ENCODE results near the gene HDAC2. TPM values are rescaled to one million over a fixed set of nuclear protein-coding genes. Genes with fewer than 3 reads are reported as not detected.

Gene HDAC2
- total RNA-seq, 2 donors from 2014 or later: 275 to 335 TPM

DNA sequence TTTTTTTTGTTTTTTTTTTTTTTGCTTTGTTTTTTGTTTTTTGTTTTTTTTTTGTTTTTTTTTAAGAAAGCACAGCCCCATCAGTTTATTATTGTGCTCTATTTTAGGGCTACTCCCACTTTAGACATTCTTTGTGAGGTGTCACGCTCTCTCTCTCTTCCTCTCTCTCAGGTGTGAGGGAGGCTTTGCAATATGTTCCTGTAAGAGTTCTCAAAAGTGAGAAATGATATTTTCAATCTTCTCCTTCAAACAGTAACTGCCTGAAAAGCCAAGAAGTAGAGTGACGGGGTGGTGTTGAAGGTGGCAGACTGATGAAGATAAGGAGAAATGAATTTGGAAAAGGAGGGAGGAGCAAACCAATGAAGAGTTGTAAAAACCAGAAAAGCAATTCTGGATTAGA lies 28.3 kb upstream of the HDAC2 start:
- peaks cover 9% of the 10 kb centered on the region for H3K9me3 Mint-ChIP-seq
- peaks cover 9% of the 10 kb centered on the region for H3K36me3 Mint-ChIP-seq (ENCODE audit: low read depth)
- 85% methylated on average over 2 of the region's 2 CpGs; no CpG with 5 or more reads in 1 of the 2 experiments for WGBS, 2 experiments (ENCODE audit: insufficient coverage in 1 of 2, insufficient read length in 1 of 2)
- no peak overlapping the region for H3K4me3 Mint-ChIP-seq
- H3K36me3 ChIP-seq (ENCODE audit: control insufficient read depth, insufficient read depth, low read length): no peaks in the 10 kb centered on the region
- TF ChIP-seq, protein P1, sequence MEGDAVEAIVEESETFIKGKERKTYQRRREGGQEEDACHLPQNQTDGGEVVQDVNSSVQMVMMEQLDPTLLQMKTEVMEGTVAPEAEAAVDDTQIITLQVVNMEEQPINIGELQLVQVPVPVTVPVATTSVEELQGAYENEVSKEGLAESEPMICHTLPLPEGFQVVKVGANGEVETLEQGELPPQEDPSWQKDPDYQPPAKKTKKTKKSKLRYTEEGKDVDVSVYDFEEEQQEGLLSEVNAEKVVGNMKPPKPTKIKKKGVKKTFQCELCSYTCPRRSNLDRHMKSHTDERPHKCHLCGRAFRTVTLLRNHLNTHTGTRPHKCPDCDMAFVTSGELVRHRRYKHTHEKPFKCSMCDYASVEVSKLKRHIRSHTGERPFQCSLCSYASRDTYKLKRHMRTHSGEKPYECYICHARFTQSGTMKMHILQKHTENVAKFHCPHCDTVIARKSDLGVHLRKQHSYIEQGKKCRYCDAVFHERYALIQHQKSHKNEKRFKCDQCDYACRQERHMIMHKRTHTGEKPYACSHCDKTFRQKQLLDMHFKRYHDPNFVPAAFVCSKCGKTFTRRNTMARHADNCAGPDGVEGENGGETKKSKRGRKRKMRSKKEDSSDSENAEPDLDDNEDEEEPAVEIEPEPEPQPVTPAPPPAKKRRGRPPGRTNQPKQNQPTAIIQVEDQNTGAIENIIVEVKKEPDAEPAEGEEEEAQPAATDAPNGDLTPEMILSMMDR (conservative IDR thresholded peaks at IDR 0.05): no peak
- H3K4me3 ChIP-seq (ENCODE audit: low read length): no peak overlapping the region
- peaks cover 10% of the 10 kb centered on the region for H3K4me1 Mint-ChIP-seq
- H3K27ac Mint-ChIP-seq: no peak overlapping the region
- H3K9me3 ChIP-seq (ENCODE audit: control insufficient read depth, low read length): peaks cover 16% of the 10 kb centered on the region
- no peaks in the 10 kb centered on the region for H3K27me3 ChIP-seq (ENCODE audit: control insufficient read depth, insufficient read depth, low read length, poor library complexity, severe bottlenecking)
- DNase-seq: no peak
- H3K27ac ChIP-seq (ENCODE audit: low read depth, low read length): no peak overlapping the region
- H3K27me3 Mint-ChIP-seq (ENCODE audit: insufficient read depth): no peaks in the 10 kb centered on the region
- no peak overlapping the region for H3K9ac ChIP-seq (ENCODE audit: extremely low read depth, low read length, poor library complexity, severe bottlenecking)
- H3K4me1 ChIP-seq (ENCODE audit: control insufficient read depth, insufficient read depth, low read length): no peaks in the 10 kb centered on the region

DNA sequence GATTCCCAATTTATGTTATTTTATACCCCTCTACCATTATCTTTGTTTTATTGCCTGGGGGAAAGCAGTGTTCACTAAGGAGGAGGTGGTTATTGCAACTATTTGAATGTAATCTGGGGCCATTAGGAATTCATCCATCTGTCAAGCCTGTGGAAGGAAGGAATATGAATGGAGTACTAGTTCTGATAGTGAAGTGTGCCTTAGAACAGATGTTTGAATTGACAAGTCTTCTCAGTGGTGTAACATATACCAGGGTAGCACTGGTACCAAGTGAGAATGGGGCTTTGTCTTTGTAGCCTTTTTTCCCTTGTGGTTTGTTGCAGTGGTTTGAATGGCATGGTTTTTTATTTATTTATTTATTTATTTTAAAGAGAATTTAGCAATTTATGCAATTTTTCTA lies 27.9 kb upstream of the HDAC2 start:
- no peaks in the 10 kb centered on the region for H3K27me3 Mint-ChIP-seq (ENCODE audit: insufficient read depth)

DNA sequence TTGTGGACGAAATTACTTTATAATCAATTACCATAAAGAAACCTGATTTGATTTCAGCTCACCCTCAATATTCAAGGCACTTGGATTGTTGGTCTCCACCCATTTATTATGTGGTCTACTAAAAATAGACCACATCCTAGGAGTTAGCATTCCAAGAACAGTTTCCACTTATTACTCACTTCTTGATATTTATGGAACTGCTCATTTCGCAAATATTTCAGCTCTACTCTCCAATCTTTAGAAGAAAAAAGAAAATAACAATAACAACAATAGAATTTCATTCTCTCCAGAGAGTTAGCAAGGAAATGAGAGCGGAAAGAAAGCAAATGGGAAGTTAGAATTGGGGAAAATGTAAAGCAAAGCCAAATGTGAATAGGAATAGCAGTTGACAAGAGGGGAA lies 26.2 kb upstream of the HDAC2 start:
- Mint-ChIP-seq H3K27me3 (ENCODE audit: insufficient read depth) (no peaks in the 10 kb centered on the region), H3K4me1 (peaks cover 10% of the 10 kb centered on the region), H3K36me3 (ENCODE audit: low read depth) (peaks cover 9% of the 10 kb centered on the region), H3K9me3 (peaks cover 9% of the 10 kb centered on the region), H3K27ac (no peak overlapping the region), H3K4me3 (no peak overlapping the region)
- no peaks in the 10 kb centered on the region for H3K36me3 ChIP-seq (ENCODE audit: control insufficient read depth, insufficient read depth, low read length)
- H3K27ac ChIP-seq (ENCODE audit: low read depth, low read length): no peak overlapping the region
- TF ChIP-seq, protein P1 (conservative IDR thresholded peaks at IDR 0.05): no peak
- H3K9me3 ChIP-seq (ENCODE audit: control insufficient read depth, low read length): peaks cover 16% of the 10 kb centered on the region
- no peak overlapping the region for H3K4me3 ChIP-seq (ENCODE audit: low read length)
- 97% methylated on average over 3 of the region's 3 CpGs; no CpG with 5 or more reads in 1 of the 2 experiments for WGBS, 2 experiments (ENCODE audit: insufficient coverage in 1 of 2, insufficient read length in 1 of 2)
- H3K4me1 ChIP-seq (ENCODE audit: control insufficient read depth, insufficient read depth, low read length): no peaks in the 10 kb centered on the region
- H3K27me3 ChIP-seq (ENCODE audit: control insufficient read depth, insufficient read depth, low read length, poor library complexity, severe bottlenecking): no peaks in the 10 kb centered on the region
- H3K9ac ChIP-seq (ENCODE audit: extremely low read depth, low read length, poor library complexity, severe bottlenecking): no peak overlapping the region
- no peak for DNase-seq

More for the DNA sequence above, 27.9 kb upstream of the HDAC2 start:
- H3K9me3 Mint-ChIP-seq: peaks cover 9% of the 10 kb centered on the region
- TF ChIP-seq, protein P1 (conservative IDR thresholded peaks at IDR 0.05): no peak
- H3K4me1 Mint-ChIP-seq: peaks cover 10% of the 10 kb centered on the region
- H3K9ac ChIP-seq (ENCODE audit: extremely low read depth, low read length, poor library complexity, severe bottlenecking): no peak overlapping the region
- no peaks in the 10 kb centered on the region for H3K27me3 ChIP-seq (ENCODE audit: control insufficient read depth, insufficient read depth, low read length, poor library complexity, severe bottlenecking)
- no peaks in the 10 kb centered on the region for H3K36me3 ChIP-seq (ENCODE audit: control insufficient read depth, insufficient read depth, low read length)
- no peak overlapping the region for H3K27ac ChIP-seq (ENCODE audit: low read depth, low read length)
- H3K4me3 Mint-ChIP-seq: no peak overlapping the region
- H3K36me3 Mint-ChIP-seq (ENCODE audit: low read depth): peaks cover 9% of the 10 kb centered on the region
- H3K4me3 ChIP-seq (ENCODE audit: low read length): no peak overlapping the region
- no peak overlapping the region for H3K27ac Mint-ChIP-seq
- no peaks in the 10 kb centered on the region for H3K4me1 ChIP-seq (ENCODE audit: control insufficient read depth, insufficient read depth, low read length)
- DNase-seq: no peak
- H3K9me3 ChIP-seq (ENCODE audit: control insufficient read depth, low read length): peaks cover 16% of the 10 kb centered on the region
